ENCODE results near the gene CCL24. TPM values are rescaled to one million over a fixed set of nuclear protein-coding genes. Genes with fewer than 3 reads are reported as not detected.
"Not testable (repeated sequence)": the region's sequence is repeated elsewhere in the genome, so short reads cannot be mapped to it uniquely, and the experiment has no call there.

Gene CCL24
- total RNA-seq, 1 experiment from 2014 or later = not detected

DNA sequence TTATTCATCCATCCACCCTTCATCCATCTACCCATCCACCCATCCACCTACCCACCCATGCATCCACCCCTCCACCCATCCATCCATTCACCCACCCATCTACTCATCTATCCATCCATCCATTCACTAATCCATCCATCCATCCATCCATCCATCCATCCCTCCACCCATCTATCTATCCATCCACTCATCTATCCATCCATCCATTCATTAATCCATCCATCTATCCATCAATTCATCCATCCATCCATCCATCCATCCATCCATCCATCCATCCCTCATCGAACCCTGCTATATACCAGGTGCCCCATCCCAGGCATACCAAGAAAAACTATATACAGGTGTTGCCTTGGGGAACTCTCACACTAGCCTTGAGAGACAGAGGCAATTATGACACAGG is 7.1 kb upstream of the CCL24 start:
- DNase-seq (ENCODE audit: low read depth) = no peak

DNA sequence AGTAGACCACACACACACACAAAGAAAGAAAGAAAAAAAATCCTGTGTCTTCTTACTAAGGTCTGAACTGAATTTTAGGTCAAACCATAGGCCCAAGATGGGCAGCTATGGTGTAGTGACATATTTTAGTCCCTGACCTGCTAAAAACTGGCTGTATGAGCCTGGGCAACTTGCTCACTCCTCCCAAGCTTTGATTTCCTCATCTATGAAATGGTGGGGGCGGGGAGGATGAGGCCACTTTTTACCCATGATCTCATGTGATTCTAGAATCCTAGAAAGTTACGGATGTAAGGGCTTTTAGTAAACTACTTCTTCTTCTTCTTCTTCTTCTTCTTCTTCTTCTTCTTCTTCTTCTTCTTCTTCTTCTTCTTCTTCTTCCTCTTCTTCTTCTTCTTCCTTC is 6.1 kb upstream of the CCL24 start:
- no peak for DNase-seq (ENCODE audit: low read depth)

DNA sequence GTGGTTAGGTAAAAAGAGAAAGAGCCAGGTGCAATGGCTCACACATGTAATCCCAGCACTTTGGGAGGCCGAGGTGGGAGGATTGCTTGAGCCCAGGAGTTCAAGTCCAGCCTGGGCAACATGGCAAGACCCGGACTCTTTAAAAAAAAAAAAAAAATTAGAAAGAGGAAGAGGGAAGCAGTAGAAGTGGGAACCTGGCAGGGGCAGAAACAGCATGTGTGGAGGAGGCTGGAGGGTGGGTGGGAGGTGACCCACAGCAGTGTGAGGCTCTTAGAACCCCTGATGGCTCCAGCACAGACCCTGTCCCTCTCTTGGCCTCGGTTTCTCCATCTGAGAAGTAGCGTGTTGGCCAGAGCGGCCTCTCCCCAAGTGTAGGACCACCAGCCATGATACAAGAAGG is 4.9 kb upstream of the CCL24 start:
- DNase-seq (ENCODE audit: low read depth) = no peak

DNA sequence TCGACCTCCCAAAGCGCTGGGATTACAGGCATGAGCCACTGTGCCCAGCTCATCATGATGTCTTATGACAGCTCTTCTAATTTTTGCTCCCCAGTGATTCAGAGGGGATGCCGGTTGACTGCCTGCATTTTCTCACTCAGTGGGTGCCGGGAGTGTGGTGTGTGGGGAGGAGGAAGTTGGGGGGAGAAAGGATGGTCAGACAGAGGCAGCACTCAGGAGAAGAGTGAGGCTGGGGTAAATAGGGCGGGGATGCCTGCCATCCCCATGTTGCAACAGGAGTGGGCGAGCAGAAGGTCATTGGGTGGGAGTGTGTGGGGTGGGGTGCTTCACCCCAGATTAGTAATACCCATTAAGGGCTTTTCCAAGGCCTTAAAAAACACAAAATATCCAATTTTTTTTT is 3.5 kb upstream of the CCL24 start:
- no peak for DNase-seq (ENCODE audit: low read depth)

DNA sequence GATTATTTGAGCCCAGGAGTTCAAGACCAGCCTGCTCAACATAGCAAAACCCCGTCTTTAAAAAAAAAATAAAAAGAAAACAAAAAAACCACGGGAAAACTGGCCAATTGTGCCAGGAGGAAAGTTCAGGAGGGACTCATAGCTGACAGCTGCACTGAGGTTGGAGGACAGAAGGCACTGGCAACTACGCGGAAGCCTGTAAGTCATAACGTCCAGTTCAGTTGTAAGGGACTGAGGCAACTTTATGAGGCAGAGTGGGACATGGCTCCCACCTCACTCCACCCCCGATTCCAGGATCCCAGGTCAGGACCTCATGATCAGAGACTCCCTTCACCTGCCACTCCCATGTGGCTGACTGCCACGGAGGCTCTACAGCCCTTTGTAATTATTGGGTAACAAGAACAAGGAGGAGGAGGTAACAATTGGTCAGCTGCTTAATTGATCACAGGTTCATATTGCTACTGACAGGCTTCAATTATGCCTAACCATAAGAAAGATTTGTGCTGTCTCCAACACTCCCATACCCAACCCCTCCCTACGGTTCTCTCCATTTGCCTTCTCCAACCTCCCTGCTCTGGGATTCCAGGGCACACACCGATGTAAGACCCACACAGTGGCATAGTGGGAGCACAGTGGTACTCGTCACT is 1.9 kb upstream of the CCL24 start:
- no peak for DNase-seq (ENCODE audit: low read depth)

DNA sequence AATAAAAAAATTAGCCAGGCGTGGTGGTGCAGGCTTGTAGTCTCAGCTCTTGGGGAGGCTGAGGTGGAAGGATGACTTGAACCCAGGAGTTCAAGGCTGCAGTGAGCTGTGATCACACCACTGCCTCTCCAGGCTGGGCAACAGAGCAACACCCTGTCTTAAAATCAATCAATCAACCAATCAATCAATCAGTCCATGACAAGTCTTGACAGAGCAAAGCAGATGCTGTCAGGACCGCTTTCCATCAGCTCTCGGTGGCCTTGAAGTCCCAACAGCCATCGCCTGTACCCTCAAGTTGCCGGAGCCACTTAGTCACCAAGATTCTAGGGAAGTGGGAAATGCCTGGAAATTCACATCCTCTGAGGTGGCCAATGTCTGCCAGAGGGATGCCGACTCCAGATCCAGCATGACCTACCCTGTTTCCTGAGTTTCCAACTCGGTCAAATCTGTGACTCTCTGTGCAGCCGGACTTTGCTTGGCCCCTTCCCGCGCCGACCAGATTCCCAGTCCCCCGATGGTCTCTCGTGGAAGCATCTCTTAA is 871 bp upstream of the CCL24 start:
- peak; percentile 56 for DNase-seq (ENCODE audit: low read depth)

DNA sequence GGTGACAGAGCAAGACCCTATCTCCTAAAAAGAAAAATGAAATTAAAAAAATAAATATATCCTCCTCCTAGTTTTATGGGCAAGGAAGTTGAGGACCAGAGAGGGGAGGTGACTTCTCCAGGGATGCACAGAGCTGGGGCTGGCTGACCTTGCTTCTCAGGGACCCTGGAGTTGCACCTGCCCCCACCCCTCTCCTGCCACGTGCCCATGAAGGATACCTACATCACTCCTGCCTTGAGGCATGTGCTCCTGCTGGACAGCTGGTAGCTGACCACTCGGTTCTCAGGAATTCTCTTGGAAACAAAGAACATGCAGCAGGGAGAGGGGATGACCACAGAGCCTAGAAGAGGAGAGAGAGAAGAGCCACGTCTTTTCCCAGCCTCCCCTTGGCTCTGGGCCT is 522 bp downstream of the CCL24 start:
- DNase-seq (ENCODE audit: low read depth) = no peak

DNA sequence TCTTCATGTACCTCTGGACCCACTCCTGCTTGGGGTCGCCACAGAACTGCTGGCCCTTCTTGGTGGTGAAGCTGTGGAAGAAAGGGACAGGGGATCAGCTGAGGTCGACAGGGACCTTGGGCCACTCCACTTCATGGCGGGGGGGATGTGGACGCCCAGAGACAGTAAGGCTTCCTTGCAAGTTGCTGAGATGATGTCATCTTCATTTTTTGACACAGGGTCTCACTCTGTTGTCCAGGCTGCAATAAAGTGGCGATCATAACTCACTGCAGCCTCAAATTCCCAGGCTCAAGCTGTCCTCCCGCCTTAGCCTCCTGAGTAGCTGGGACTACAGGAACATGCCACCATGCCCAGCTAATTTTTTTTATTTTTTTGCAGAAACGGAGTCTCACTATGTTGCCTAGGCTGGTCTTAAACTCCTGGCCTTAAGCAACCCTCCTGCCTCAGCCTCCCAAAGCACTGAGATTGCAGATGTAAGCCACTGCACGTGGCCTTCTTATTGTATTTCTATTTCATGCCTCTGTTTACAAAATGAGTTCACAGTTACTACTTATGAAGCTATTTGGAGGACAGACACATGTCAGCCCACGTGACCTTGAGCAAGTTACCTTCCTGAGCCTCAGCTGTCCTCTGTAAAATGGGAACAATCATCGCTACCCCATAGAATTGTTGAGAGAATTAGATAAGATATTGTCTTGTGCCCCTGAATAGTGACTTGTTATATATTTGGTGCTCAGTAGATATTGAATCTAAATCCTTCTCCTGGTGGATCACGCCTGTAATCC is 1.5 kb downstream of the CCL24 start:
- no peak for DNase-seq (ENCODE audit: low read depth)

DNA sequence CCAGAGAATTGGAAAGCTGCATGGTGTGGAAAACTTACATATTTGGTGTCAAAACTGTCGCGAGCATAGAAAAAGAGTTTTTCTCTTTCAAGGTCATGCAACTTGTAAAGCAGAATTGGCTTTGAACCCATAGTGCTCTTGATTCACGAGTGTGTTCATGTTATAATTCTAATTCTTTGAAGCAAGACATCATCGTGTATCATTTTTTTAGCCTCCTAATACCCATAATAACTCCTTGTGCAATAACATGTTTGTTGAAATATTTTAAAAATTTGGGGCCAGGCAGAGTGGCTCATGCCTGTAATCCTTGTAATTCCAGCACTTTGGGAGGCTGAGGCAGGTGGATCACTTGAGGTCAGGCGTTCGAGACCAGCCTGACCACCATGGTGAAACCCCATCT is 4.2 kb downstream of the CCL24 start:
- no peak for DNase-seq (ENCODE audit: low read depth)

DNA sequence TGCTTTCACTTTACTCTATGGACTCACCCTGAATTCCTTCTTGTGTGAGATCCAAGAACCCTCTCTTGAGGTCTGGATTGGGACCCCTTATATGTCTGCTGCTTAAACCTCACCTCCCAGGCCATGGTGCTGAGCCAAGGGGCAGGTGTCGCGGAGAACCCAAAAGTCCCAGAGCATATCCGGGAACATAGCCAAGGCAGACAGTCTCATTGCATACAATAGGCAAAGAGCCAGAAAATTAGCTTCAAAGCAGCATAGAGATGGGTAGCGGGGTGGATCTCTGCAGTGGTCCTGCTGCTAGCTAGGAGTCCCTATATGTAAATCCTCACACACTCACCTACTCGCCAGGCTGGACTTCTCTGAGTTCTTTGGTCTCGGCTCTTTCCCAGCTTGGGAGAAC is 5.5 kb downstream of the CCL24 start:
- no peak for DNase-seq (ENCODE audit: low read depth)

DNA sequence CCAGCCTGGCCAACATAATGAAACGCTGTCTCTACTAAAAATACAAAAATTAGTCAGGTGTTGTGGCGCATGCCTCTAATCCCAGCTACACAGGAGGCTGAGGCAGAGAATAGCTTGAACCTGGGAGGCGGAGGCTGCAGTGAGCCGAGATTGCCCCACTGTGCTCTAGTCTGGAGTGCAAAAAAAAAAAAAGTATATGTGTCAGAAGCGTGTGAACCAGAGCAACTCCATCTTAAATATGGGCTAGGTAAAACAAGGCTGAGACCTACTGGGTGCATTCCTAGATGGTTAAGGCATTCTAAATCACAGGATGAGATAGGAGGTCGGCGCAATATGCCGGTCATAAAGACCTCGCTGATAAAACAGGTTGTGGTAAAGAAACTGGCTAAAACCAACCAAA is 6.2 kb downstream of the CCL24 start:
- no peak for DNase-seq (ENCODE audit: low read depth)

DNA sequence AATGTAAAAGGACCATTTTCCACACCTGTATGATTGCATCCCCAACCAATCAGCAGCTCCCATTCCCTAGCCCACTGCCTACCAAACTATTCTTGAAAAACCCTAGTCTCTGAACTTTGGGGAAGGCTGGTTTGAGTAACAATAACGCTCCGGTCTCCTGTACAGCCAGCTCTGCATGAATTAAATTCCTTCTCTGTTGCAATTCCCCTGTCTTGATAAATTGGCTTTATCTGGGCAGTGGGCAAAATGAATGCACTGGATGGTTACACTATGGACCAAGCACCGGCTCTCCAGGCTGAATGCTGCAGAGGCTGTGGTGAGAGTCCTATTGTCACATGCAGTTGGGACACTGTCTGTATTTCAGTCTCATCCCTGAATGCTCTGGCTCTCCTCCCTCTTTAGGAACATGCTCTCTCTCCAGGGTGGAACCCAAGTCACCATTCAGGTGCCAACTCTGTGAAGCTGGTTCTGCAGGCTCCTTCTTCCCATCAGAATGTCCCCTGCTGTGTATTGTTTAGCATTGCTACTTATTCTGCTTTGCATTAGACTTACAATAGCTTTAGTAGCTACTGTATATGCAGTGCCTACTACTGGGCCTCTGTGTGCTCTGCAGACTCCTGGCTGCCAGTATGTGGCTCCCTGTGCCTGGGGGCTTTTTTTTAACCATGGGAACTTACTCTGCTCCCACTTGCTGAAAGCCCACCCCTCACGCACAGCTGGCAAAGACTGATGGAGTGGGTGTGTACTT is 6.9 kb downstream of the CCL24 start:
- no peak for DNase-seq (ENCODE audit: low read depth)

DNA sequence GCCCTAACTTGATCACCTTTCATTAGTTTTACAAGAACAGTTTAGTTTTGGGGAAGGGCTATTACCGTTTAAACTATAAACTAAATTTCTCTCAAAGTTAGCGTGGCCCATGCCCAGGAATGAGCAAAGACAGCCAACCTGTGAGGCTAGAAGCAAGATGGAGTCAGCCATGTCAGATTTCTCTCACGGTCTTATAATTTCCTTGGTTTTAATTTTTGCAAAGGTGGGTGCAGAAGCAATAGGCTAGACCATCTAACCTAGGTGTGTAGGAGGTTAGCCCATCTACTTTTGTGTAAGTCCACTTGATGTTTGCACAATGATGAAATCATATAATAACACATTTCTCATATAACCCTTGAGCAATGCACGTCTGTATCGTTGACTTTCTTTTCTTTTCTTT is 8.9 kb downstream of the CCL24 start:
- DNase-seq (ENCODE audit: low read depth) = no peak

DNA sequence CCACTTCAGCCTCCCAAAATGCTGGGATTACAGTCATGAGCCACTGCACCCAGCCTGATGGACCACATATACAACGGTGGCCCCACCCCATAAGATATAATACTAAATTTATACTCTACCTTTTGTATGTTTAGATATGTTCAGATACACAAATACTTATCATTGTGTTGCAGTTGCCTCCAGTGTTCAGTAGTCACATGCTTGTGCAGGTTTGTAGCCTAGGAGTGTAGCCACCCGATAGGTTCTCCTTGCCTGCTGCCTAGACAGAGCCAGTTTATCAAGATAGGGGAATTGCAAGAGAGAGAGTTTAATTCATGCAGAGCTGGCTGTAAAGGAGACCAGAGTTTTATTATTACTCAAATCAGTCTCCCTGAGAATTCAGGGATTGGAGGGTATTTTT is 9.6 kb downstream of the CCL24 start:
- no peak for DNase-seq (ENCODE audit: low read depth)

DNA sequence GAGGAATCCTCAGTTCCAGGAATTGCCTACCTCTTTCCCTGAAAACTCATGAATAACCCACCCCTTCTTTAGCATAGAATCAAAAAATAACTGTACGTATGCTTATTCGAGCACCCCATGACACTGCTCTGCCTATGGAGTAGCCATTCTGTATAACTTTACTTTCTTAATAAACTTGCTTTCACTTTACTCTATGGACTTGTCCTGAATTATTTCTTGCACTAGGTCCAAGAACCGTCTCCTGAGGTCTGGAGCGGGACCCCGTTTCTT is 11.1 kb downstream of the CCL24 start:
- DNase-seq (ENCODE audit: low read depth) = no peak

DNA sequence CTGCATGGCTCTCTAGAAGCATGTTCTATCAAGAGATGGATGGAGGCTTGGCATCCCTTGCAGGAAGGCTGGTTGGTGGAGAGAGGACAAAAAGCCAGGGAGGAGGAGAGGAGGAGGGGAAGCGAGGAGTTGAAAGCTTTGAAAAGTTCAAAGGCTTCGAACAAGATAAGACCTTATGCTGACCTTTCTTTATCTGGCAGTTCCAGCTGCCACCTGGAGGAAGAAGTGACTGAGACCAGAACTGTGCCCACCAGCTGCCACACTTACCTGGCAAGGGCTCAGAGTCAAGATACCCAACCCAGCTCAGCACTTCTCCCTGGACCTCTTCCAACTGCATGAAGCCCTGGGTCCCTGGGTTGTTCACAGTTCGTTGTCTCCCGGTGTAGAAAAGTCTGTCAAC is 14.8 kb downstream of the CCL24 start:
- no peak for DNase-seq (ENCODE audit: low read depth)

DNA sequence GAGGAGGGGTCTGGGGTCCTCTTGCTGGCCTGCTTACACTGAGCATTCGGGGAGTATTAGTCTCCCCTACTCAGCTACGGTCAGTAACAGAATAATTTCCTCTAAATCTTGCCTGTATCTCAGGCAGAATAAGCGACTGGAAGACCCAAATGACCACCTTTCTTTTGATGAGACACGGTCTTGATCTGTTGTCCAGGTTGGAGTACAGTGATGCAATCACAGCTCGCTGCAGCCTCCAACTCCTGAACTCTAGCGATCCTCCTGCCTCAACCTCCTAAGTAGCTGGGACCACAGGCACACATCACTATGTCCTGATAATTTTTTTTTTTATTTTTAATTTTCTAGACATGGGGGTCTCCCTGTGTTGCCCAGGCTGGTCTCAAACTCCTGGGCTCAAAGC is 17.2 kb downstream of the CCL24 start:
- DNase-seq (ENCODE audit: low read depth) = no peak

DNA sequence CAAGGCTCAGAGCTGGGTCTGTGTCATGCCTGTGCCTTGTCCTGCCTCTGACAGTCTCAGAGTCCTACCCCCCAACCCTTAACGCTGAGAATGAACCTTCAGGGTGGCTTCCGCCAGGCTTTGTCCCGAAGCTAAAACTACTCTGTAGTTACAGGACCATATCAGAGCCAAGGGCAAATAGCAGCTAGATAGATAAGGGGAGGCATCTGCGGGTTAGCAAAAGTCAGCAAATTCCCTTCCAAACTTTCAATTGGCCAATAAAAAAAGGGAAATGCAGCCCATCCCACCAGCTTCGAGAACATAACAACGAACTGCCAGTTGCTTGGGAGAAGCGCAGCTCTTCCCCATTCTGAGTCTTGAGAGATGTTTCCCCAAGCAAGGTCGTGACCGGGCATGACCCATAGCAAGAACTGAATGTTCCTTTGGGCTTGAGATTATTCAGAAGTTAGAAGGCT is 17.7 kb downstream of the CCL24 start:
- DNase-seq (ENCODE audit: low read depth) = no peak

DNA sequence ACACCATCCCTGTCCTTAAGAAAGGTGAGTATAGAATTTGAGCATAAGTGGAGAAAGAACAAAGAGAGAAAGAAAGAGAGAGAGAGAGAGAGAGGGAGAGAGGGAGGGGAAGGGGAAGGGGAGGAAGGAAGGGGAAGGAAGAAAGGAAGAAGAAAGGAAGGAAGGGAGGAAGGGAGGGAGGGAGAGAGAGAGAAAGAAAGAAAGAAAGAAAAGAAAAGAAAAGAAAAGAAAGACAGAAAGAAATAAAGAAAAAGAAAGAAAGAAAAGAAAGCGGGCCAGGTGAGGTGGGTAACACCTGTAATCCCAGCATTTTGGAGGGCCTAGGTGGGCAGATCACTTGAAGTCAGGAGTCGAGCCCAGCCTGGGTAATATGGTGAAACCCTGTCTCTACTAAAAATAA is 19.9 kb downstream of the CCL24 start:
- no peak for DNase-seq (ENCODE audit: low read depth)

DNA sequence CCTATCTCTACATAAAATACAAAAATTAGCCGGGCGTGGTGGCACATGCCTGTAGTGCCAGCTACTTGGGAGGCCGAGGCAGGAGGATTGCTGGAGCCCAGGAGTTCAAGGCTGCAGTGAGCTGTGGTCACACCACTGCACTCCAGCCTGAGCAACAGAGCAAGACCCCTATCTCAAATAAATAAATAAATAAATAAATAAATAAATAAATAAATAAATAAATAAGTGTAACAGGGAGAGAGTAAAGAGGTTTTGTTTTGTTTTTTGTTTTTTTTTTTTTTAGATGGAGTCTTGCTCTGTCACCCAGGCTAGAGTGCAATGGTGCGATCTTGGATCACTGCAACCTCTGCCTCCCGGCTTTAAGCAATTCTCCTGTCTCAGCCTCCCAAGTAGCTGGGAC is 21.0 kb downstream of the CCL24 start:
- DNase-seq (ENCODE audit: low read depth) = not testable (repeated sequence)

DNA sequence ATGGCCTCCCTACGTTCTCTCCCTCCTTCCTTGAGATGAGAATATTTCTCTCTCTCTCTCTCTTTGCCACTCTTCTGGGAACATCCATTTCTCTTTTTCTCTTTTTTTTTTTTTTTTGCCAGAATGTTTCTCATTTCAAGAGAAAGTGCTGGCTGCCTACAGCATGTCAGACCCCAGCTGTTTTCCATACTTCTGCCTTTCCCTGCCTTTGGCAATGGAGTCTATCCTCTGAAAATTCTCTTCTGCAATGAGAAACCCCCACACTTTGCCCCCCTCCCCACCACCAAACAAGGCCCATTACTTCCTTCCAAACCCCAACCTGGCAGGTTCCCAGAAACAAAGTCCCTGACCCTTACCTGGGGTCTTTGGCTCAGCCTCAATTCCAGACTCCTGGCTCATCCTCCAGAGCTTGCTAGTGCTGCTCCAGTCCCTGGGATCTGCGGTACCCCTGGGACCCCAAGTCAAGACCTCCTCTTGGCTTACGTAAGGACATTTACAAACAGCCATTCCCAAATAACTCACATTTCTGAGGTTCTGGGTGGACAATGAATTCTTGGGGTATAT is 24.2 kb downstream of the CCL24 start:
- DNase-seq (ENCODE audit: low read depth) = no peak
